EL (cell line): ENCODE data around the gene ENOX1.
A peak's percentile ranks its signal among the peaks of the same experiment; 100 is the strongest.

ENCODE experiments used
- DNase-seq: peaks from one replicate; pipeline ENCODE4 v3.0.0-alpha.2; 2016

ENOX1 gene

DNA sequence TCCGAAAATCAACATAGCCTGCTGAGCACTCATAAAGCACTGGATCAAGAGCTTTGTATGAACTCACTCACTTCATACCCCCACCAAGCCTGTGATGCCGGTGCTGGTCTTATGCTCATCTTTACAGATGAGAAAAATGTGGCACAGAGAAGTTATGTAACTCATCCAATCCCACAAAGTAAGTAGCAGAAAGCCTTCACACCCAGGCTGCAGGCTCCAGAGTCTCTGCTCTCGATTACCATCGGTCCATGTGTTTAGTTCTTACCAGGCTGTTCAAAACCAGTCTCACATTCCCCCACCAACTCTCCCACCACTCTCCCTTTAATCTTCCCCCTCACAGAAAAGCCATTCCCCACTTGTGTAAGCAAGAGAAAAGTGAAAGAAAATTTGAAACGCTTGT is 487.4 kb downstream of the ENOX1 start:
- DNase-seq = no peak

DNA sequence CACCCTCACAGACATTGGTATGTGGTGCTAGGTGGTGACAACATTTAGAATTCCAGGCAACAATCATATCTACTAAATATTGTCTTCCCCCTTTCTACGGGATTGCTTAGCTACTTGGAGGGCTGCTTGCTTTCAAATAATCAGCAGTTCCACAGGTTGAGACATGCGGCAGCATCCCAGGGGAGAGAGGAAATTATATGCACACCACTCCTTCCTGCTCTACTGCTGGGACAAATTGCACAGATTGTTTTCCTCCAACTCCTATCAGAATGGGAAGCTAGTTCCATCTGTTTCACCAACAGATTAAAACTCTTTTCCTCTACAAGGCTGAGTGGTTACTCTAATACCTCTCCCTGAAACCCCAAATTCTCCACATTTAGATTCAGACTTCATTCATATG is 488.0 kb downstream of the ENOX1 start:
- DNase-seq = no peak

DNA sequence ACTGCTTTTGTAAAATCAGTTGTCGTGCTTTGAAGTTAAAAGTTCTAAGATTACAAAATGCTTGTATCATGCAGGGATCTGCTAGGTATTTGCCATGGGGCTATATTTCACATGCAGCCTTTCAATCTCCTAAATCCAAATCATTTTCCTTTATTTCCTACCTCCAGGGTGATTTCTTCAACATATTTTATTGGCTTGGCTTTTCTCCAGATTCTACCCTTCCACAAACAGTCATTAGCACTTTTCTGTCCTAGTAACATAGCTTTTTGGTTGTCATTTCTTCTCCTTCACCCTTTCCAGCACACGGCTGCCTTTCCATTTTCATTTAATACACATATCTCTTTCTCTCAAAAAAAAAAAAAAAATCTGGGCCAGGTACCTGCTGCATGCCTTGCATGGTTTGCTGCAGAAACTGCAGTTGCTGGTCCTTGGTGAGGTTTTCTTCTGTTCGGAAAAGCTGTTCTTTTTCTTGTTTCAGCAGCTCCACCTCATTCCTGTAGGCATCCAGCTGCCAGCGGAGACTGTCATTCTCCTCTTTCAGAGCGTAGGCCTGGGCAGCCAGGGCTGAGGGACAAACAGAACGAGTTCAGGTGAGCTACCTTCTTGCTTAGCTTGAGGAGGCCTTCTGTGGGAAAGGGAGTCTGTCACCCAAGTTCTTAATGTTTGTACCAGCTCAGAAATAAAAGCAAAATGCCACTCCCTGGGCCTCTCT is 488.6 kb downstream of the ENOX1 start:
- DNase-seq = no peak

DNA sequence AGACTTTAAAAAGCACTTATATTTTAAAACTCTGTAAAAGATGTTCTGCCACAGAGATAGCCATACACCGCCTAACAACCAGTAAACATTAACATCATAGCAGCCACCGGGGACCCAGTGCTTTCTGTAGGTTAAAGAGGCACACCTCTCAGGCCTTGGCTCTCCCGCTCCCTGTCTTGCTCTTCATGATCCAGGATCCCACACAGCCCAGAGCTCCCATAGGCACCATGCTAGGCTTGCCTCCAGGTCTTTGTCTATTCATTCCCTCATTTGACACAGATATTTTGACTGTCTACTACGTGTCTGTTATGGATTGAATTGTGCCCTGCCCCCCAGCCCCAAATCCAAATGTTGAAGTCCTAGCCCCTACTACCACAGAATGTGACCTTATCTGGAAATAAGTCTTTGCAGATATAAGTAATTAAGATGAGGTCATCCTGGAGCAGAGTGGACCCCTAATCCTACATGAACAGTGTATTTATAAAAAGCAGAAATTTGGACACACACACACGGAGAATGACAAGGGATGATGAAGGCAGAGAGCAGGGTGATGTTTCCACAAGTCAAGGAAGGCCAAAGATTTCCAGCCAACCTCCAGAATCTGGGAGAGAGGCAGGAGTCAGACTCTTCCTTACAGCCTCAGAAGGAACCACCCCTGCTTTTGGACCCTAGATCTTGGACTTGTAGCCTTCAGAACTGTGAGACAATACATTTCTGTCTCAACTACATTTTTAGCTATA is 490.8 kb downstream of the ENOX1 start:
- DNase-seq = no peak

DNA sequence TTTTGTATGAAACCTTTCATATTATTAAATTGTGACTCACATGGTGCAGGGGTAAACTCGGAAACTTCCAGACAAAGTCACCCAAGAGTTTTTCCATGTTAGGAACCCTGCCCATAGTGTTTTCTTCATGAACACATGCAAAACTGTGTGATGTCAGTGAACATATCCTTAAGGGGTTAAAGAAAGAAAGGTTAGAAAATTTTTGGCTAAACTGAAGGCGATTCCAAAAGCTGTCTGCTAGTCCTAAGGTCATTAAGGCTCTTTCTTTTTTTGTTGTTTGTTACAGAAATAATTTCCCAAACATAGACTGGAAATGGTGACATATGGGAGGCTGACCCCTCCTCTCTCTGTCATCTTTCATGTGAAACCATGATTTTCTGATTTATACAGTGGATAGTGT is 491.5 kb downstream of the ENOX1 start:
- DNase-seq = no peak

DNA sequence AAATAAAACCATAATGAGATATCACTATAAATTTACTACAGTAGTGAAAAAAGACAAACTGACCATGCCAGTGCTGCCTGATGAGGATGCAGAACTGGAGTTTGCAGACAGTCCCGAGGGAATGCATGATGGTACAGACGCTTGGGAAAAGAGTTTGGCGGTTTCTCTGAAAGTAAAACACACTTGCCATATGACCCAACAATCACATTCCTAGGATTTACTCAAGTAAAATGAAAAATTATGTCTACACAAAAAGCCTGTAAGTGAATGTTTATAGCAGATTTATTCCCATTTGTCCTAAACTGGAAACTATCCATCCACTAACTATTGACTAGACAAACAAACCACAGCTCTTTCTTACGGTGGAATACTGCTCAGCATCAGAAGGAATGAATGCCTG is 492.4 kb downstream of the ENOX1 start:
- no peak for DNase-seq

DNA sequence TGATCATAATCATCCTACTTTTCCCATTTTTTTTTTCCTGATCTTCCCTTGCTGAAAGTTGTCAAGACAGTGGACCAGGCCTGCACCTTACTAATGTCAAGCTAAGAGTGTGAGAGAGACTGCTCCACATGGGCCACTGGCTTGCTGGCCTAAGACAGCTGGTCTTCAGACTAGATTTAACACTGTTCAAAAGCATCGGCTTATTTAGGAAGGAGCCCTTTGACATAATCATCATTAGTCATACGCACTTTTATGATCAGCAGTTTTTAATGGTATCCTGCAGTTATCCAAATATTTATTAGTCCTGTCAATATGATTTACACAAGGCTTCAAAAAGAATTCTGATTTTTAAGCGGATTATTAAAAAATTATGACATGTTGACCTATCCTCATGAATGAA is 492.8 kb downstream of the ENOX1 start:
- peak; percentile 39 for DNase-seq

DNA sequence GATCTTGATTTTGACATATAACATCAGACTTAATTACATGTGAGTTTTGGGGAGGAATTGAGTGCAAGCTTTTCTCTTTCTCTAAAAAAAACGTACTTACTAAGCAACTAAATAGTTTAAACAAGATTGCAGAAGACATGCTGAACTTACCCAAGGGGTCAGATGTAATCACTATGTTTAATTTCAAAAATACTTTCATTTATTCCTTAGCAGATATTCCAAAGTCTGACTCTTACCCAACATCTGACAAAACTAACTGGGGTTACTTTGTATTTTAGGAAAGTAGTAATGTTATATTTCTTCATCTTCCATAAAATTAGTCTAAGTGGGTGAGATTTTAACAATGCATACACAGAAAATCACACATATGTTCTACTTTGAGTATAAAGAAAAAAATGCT is 493.2 kb downstream of the ENOX1 start:
- DNase-seq = no peak

DNA sequence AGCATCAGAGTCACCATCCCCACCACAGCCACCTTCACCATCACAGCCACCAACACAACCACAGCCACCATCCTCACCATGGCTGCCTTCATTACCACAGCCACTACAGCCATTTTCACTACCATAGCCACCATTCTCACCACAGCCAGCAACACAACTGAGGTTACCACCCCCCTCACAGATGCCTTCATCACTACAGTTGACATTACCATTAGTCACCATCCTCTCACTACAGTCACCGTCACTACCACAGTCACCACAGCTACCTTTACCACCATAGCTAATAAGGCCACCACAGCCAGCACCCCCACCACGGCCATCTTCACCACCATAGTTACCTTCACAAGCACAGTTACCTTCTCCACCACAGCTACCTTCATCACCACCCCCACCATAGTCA is 493.8 kb downstream of the ENOX1 start:
- no peak for DNase-seq

DNA sequence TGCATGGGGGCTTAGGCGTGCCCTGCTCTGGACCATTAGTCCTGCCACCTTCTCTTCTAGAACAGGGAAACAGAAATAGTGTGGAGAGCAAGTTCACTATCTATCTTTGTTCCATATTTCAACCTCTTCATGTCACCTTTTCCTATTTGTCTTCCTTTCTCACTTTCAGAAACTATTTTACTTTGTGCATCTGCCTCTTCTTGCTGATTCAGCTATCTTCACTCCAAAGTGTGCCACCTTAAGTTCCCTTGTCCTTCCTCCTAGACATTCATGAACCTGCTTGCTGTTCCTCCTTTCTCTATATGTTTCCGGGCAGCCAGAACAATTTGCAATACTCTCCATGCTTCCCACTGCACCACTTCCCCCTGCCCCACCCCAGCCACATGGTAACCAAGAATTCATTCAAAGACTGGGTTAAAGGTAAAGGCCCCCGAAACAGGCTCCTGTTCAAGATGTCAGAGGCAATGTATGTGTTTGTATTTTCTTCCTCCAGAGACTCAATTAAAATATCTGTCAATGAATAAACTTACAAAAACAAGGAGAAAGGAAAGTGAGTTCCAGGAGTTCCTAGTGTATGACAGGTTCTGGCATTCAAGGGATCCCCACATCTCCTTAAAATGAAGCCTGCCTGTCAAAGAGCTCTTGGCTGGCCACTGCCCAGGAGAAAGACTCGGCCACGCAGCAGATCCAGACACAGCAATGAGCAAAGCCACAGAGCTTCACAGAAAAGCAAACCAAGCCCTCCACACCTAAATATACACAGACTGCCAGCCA is 495.3 kb downstream of the ENOX1 start:
- DNase-seq = no peak

DNA sequence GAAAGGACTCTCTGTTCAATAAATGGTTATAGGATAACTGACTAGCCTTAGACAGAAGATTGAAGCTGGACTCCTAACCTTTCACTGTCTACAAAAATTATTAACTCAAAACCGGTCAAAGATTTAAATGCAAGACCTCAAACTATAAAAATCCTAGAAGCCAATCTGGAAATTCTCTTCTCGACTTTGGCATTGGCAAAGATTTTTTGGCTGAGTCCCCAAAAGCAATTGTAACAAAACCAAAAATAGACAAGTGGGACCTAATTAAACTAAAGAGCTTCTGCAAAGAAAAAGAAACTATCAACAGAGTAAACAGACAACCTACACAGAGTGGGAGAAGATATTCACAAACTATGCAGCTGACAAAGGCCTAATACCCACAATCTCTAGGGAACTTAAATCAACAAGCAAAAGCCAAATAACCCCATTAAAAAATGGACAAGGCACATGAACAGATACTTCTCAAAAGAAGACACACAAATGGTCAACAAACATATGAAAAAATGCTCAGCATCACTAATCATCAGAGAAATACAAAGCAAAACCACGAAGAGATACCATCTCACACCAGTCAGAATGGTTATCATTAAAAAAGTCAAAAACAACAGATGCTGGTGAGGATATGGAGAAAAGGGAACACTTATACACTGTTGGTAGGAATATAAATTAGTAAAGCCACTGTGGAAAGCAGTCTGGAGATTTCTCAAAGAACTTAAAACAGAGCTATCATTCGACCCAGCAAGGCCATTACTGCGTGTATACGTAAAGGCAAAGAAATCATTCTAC is 497.1 kb downstream of the ENOX1 start:
- peak; percentile 29 for DNase-seq

DNA sequence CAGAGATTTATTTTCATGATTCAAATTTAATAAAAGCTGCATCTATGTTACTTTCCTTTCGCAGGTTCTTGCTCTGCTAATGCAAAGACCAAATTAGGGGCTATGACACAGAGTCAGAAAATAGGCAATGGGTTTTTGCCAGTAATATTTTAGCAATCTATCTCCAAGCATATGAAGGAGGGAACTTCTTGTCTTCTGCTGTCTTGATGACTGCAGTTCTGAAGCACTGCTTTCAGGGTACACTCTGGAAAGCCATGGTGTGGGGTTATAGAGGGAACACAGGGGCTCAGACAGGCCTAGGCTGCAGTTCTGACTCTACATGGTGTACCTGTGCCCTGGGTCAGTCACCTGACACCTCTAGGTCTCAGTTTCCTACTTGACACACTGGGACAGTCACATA is 500.0 kb downstream of the ENOX1 start:
- no peak for DNase-seq

DNA sequence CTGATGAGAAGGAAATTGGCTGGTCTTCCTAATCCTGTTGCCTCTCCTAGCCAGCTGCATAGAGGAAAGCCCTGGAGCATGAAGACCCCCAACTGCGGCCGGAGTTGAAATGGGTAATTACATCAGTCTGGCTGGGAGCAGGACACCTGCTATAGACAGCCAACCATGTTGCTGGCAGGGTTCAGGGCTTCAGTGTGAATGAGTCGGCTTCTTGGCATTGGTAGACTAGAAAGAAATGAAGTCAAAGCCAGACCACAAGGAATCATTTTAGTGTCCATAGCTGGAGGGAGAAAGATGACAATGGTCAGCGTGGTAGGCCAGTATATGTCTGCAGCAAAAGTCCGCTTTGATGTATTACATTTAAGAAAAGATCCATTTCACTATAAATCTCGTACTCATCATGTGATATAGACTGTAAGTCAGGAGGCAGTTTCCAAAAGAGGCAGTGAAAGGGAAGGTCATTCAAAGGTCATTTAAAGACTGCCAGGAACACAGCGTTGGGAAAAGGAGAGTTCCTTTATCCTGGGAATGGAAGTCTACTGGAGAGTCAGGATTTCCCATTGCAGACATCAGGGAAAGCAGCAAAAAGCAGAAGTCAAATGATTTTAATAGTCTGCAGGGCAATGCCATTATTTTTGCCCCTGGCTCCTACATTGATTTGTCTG is 500.7 kb downstream of the ENOX1 start:
- DNase-seq = peak; percentile 82

DNA sequence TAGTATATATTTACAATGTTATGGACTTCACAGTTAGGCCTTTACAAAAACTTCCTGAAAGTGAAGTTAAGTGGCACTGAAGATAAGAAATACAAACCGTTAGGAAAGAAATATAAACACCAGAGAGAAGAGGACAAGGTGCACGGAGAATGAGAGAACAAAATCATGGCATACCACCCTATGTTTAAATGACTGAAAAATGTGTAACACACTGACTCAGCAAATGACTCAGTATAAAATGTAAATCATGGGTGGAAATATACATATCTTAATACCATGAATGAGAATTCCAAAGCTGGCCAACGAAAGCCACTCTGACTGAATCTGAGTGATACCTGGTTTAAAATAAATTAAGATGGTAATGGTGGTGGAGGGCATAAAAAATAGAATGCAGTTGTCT is 502.6 kb downstream of the ENOX1 start:
- DNase-seq = peak; percentile 80

DNA sequence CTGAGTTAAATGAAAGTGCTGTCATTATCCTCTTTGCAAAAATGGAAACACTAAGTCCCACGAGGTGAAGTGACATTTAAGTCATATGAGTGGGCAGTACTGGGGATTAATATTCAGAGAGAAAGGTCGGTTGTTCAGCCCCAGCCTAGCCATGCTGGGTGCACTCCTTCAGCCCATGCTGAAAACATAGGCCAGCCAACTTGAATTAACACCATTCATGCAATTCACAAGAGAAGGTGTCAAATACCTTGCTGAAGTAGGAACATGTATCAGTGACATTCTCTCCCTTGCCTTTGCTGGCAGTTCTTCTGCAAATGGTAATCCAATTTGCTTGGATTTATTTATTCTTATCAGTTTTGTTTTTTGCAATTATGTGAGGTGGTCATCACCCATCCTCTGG is 507.1 kb downstream of the ENOX1 start:
- DNase-seq = no peak

DNA sequence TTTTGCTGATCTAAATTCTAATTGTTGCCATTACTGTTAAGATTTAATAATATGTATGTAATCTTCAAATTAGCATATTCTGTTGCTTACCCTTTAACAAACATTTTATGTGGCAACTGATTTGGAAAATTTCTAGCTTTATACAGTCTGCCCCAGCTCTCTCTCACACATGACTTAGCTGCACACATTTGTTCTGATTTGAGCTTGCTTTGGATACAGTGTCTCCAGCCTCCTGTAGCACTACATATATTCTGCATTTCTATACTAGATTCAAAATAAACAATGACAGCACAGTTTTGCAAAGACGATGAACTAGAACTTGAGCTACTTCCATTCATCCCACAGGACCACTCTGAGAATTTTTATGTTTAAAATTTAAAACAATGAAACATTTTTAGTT is 508.6 kb downstream of the ENOX1 start:
- DNase-seq = no peak

DNA sequence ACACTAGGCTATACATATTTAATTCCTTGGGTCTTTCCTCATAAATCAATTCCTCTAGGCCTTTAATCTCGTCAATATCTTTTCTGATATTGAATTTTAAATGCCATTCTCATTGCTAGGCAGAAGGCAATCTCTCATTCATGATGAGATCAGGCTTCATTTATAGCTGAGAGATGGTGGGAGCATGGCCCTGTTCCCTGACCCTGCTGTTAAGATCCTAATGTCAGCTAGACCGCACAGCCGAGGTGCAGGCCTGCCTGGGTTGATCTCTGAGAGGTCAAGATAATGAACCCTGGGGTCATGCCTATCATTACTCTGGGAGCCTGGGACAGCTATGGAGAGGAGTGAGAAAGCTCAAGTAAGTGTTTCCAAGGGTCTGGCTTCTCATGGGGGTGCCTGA is 509.6 kb downstream of the ENOX1 start:
- DNase-seq = no peak

DNA sequence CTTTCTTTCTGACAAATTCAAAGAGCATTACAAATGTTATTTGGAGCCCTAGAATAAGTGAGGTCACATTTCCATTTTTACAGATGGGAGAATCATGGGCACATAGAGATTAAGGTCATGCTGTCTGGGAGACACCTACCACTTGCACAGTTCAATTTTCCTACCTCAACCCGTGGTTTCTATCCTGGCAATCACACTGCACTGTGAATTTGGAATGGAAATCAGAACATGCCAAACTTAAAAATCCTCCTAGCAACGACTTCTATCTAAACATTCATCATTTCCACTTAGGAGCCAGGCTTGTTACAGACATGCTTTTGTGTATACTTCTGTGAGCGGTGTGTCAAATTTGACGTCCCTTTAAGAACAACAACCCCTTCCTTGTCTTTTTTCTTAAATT is 511.9 kb downstream of the ENOX1 start:
- DNase-seq = no peak

DNA sequence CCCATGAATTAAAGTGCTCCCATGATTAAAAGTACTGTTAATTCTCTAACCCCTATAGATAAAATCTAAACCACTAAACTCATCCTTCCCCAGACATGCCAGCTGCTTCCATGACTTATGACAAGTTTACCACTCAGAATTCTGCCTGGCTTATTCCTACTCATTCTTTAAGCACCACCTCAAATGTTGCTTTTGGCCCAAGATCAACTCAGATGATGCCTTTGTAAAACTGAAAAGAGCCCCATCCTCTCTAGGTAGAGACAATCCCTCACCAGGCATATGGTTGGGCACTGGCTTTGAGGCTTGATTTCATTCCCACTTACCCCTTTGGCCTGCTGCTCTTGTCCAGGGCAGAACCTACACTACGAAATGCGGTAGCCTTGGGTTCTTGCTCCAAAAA is 513.4 kb downstream of the ENOX1 start:
- peak; percentile 79 for DNase-seq

DNA sequence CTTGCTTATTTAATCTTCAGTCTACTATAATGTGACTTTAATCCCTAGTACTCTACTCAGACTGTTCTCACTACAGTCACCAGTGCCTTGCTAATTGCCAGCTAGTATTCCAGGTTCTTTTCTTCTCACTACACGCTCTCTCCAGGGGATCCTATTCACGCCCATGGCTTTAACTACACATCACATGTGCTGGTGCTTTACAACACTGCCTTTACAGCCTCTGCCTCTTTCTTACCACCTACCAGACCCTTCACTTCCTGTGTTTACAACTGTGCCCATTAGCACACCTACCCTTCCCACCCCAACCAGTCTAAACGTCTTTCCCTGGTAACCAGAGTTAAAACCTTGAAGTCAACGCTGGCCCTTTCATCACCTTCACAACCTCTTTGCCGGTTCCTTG is 513.9 kb downstream of the ENOX1 start:
- no peak for DNase-seq

DNA sequence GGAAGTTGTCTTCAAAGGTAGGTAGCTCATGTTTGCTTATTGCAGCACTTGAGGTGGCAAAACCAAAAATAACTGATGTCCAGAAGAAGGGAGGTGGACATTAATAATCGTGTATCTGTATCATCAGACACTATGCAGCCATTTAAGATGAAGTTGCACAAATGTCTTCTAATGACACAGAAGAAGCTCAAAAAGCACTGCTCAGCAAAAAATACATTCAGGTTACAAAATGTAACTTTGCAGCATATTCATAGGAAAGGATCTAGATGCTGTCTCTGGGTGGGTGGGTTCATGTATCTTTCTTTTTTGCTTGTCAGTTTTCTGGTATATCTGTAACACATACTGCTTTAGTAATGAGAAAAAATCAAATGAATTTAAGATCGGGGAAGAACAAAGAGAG is 515.6 kb downstream of the ENOX1 start:
- DNase-seq = no peak

DNA sequence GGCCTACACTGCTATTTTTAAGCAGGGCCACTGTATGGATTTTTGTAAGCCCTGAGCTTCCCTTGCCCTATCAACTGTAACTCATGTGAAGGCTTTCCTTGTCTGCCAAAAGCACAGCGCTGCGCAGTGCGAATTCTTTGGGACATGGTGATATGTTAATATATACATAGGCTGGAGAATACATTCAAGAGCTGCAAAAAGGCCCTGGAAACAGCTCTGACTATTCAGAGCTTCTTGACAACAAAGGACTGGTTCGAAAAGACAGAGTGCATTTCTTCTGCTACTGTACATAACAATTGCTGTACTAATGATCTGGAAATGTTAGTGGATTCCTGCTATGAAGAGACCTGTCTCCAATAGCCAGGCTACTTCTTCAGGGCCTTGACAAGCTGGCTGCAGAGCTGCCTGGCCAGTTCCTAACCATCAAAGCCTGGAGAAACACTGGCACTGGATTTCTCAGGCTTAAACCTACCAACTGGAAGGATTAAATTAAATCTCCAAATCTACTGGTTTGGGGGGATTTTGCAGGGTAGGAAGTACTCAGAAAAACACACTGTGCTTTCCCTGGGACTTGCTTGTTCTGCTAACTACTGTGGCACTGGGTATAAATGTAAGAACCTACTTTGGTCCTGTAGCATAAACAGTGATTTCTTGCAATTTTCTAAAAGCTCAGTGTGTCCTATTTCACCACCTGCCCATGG is 516.5 kb downstream of the ENOX1 start:
- no peak for DNase-seq
